PC-9 (cell line): ENCODE measurements around the gene NKX2-3. TPM values are rescaled to one million over a fixed set of nuclear protein-coding genes. Genes with fewer than 3 reads are reported as not detected.

ENCODE experiments used
- BruUV-seq: library from RNA; stranded (reverse); fragments of 400-500 nt; replicated peaks from 2 replicates; lab custom pipeline; 2021; lab: Mats Ljungman, UMichigan
- CTCF ChIA-PET: fragments of 300-600 bp; sonication (Branson Sonifier 250); formaldehyde crosslinking; loops from one replicate; lab custom pipeline; 2022; ENCODE audit warnings: antibody characterized with exemption; lab: Charles Lee
- POLR2A ChIA-PET: fragments of 300-600 bp; sonication (Branson Sonifier 250); formaldehyde crosslinking; loops from one replicate; lab custom pipeline; 2022; ENCODE audit warnings: antibody characterized with exemption; ENCODE audit not compliant: unreplicated experiment; lab: Charles Lee
- DNase-seq, 2 experiments: peaks; one replicate each; pipeline versions ENCODE4 v3.0.0 to v3.0.0-alpha.2; 2015 to 2022; ENCODE audit warnings: mixed read lengths in 1 of 2
- H2AFZ ChIP-seq: fragments of 200-600 bp; sonication (generic); 2 replicates; pipeline ENCODE4 v1.8.1; 2017; ENCODE audit warnings: antibody characterized with exemption
- H3F3A ChIP-seq: fragments of 200-600 bp; sonication (generic); 2 replicates; pipeline ENCODE4 v1.8.1; 2017; ENCODE audit warnings: antibody characterized with exemption, mild to moderate bottlenecking, low read depth; ENCODE audit not compliant: insufficient read depth
- H3K27ac ChIP-seq: fragments of 200-600 bp; sonication (generic); 2 replicates; pipeline ENCODE4 v1.6.1; 2016; ENCODE audit warnings: mixed run types
- H3K27me3 ChIP-seq: fragments of 200-600 bp; sonication (generic); 2 replicates; pipeline ENCODE4 v1.6.1; 2016; ENCODE audit warnings: low read depth, mixed run types; ENCODE audit not compliant: insufficient read depth
- H3K36me3 ChIP-seq: fragments of 200-600 bp; sonication (generic); 2 replicates; pipeline ENCODE4 v1.6.1; 2016; ENCODE audit warnings: low read depth, mixed run types
- H3K4me1 ChIP-seq: fragments of 200-600 bp; sonication (generic); replicated peaks from 2 replicates; pipeline ENCODE4 v1.6.1; 2016; ENCODE audit warnings: mixed run types; ENCODE audit not compliant: insufficient read depth
- H3K4me2 ChIP-seq: fragments of 200-600 bp; sonication (generic); 2 replicates; pipeline ENCODE4 v1.6.1; 2017; ENCODE audit warnings: mixed run types
- H3K4me3 ChIP-seq: fragments of 200-600 bp; sonication (generic); 2 replicates; pipeline ENCODE4 v1.6.1; 2016; ENCODE audit warnings: mixed run types
- H3K79me2 ChIP-seq: fragments of 200-600 bp; sonication (generic); 2 replicates; pipeline ENCODE4 v1.6.1; 2017; ENCODE audit warnings: low read depth, mixed run types
- H3K9me2 ChIP-seq: fragments of 200-600 bp; sonication (generic); 2 replicates; pipeline ENCODE4 v1.8.1; 2017; ENCODE audit warnings: mild to moderate bottlenecking; ENCODE audit not compliant: insufficient read depth
- H3K9me3 ChIP-seq: fragments of 200-600 bp; sonication (generic); 2 replicates; pipeline ENCODE4 v1.8.1; 2016; ENCODE audit warnings: low read depth; ENCODE audit not compliant: insufficient read depth
- H4K20me1 ChIP-seq: fragments of 200-600 bp; sonication (generic); 2 replicates; pipeline ENCODE4 v1.8.1; 2017; ENCODE audit not compliant: insufficient read depth
- EZH2 ChIP-seq: fragments of 200-600 bp; sonication (generic); IDR thresholded peaks from 2 replicates; pipeline ENCODE4 v1.8.0; 2017; ENCODE audit warnings: antibody characterized with exemption, low read depth
- intact Hi-C: fragments of 100-400 bp; cut with micrococcal nuclease; formaldehyde crosslinking; loops from one replicate; pipeline ENCODE4 v1.10.0; 2022; ENCODE audit not compliant: unreplicated experiment
- total RNA-seq: library from RNA; stranded (reverse); gene quantifications from 2 replicates; pipeline ENCODE4 v1.2.3, GENCODE V29; 2021
- TF ChIP-seq, protein P1 (sequence below): fragments of 200-600 bp; sonication (generic); conservative IDR thresholded peaks from 2 replicates; pipeline ENCODE4 v1.6.1; 2017; ENCODE audit warnings: mixed run types, antibody characterized with exemption, mild to moderate bottlenecking, moderate library complexity

Gene NKX2-3
- total RNA-seq, 1 experiment from 2014 or later, result not detected

- Histone ChIP-seq H3K27me3 (peaks cover 13% of the 10 kb centered on the region; the same call in 1 of the 2 replicates), H3K4me3 (no peak overlapping the region), H3K79me2 (no peaks in the 10 kb centered on the region), H3K9me3 (no peaks in the 10 kb centered on the region), H2AFZ (no peak overlapping the region), H3F3A (no peaks in the 10 kb centered on the region), H3K4me1 (no peaks in the 10 kb centered on the region), H3K4me2 (no peak overlapping the region), H3K9me2 (no peaks in the 10 kb centered on the region), H4K20me1 (no peaks in the 10 kb centered on the region), H3K36me3 (no peaks in the 10 kb centered on the region), H3K27ac (no peak overlapping the region)
- no TSS peak for BruUV-seq
- CTCF ChIA-PET, result no interaction called here
- POLR2A ChIA-PET, result no interaction called here
- TF ChIP-seq, protein P1, sequence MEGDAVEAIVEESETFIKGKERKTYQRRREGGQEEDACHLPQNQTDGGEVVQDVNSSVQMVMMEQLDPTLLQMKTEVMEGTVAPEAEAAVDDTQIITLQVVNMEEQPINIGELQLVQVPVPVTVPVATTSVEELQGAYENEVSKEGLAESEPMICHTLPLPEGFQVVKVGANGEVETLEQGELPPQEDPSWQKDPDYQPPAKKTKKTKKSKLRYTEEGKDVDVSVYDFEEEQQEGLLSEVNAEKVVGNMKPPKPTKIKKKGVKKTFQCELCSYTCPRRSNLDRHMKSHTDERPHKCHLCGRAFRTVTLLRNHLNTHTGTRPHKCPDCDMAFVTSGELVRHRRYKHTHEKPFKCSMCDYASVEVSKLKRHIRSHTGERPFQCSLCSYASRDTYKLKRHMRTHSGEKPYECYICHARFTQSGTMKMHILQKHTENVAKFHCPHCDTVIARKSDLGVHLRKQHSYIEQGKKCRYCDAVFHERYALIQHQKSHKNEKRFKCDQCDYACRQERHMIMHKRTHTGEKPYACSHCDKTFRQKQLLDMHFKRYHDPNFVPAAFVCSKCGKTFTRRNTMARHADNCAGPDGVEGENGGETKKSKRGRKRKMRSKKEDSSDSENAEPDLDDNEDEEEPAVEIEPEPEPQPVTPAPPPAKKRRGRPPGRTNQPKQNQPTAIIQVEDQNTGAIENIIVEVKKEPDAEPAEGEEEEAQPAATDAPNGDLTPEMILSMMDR, result no peak
- no peak for TF ChIP-seq EZH2
- intact Hi-C loops, result no loop called here
- DNase-seq, result no peak
These were observed 7.1 kb downstream of the NKX2-3 start for GRCh38 chr10:99539820-99540219.

DNA sequence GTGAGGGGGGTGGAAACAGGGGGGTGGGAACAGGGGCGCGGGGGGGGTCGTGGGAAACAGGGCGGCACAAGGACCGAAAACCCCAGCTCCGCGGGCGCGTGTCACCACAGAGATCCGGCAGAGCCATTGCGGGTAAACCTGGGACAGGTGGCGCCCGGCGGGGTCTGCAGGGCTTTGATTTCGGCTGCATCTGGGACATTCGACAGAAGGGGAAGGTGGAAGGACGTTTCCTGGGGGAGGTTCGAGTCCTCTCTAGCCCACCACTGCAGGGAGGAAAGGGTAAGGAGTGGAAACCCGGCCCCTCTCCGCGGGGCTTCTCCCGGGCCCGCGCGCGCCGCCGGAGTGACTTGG is 7.5 kb downstream of the NKX2-3 start:
- peaks cover 13% of the 10 kb centered on the region; the same call in 1 of the 2 replicates for H3K27me3 ChIP-seq
- CTCF ChIA-PET, result no interaction called here
- no TSS peak for BruUV-seq

DNA sequence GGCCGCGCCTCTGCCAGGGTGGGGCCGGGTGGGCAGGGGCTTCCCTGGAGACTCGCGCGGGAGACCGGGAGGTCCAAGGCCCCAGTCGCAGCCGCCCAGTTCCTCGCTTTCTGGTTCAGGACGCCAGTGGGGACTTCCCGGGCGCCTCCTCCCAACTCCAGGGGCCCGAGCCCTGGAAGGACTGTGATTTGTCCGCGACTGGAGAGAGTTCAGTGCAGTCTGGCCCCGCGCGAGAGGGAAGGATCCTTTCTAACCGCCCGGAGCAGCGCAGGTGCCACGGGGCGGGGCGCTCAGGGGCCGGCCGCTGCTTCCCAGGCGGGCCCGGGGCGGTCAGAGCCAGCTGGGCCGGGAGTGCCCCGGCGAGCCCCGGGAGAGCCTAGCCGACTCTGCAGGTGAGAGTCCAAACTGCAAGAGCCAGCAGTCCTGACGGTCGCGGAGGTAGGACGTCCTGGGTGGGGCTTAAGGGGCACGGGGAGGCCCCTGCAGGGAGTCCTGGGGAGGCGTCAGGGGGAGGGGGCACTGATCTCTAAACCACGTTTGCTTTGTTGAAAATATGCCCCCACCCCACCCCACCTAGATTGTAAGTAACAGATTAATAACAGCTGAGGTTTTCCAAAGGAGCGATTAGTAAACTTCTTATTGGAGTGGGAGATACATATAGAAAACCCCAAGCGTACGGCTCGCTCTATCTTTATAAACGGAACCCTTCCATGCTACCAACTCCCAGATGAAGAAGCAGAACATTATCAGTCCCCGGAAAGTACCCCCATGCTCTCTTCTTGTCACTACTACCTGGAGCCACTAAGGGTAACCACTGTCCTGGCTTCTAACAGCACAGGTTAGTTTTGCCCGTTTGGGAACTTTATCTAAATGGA is 8.2 kb downstream of the NKX2-3 start:
- ChIA-PET POLR2A (no interaction called here), CTCF (interaction anchor here (0.6 kb wide), 1 partner anchor 20 kb away, joined by 3 read pairs; no protein-coding TSS in a partner anchor)
- Histone ChIP-seq H4K20me1 (no peaks in the 10 kb centered on the region), H3K27ac (no peak overlapping the region), H3K4me2 (no peak overlapping the region), H3K36me3 (no peaks in the 10 kb centered on the region), H2AFZ (no peak overlapping the region), H3K9me2 (no peaks in the 10 kb centered on the region), H3F3A (no peaks in the 10 kb centered on the region), H3K4me1 (no peaks in the 10 kb centered on the region), H3K79me2 (no peaks in the 10 kb centered on the region), H3K27me3 (peaks cover 13% of the 10 kb centered on the region; the same call in 1 of the 2 replicates), H3K9me3 (no peaks in the 10 kb centered on the region), H3K4me3 (no peak overlapping the region)
- DNase-seq, result peak in 1 of 2 experiments; percentile 10
- intact Hi-C loops, result no loop called here
- TF ChIP-seq, protein P1, result no peak
- TF ChIP-seq EZH2, result no peak
- BruUV-seq, result no TSS peak

More for the DNA sequence above, 7.5 kb downstream of the NKX2-3 start:
- H2AFZ ChIP-seq, result no peak overlapping the region
- H3K36me3 ChIP-seq, result no peaks in the 10 kb centered on the region
- H3K9me3 ChIP-seq, result no peaks in the 10 kb centered on the region
- H3K4me3 ChIP-seq, result no peak overlapping the region
- H3K9me2 ChIP-seq, result no peaks in the 10 kb centered on the region
- POLR2A ChIA-PET, result no interaction called here
- TF ChIP-seq, protein P1, result no peak
- TF ChIP-seq EZH2, result no peak
- H3K4me2 ChIP-seq, result no peak overlapping the region
- no peaks in the 10 kb centered on the region for H3K79me2 ChIP-seq
- DNase-seq, result no peak
- H3K27ac ChIP-seq, result no peak overlapping the region
- no peaks in the 10 kb centered on the region for H4K20me1 ChIP-seq
- no peaks in the 10 kb centered on the region for H3K4me1 ChIP-seq
- intact Hi-C loops, result no loop called here
- no peaks in the 10 kb centered on the region for H3F3A ChIP-seq
